NCI-H128 (cell line): ENCODE results near the gene CPB2.

ENCODE experiments used
- DNase-seq: peaks from one replicate; lab custom pipeline; 2025; ENCODE audit not compliant: unreplicated experiment; lab: John Stamatoyannopoulos, UW

CPB2 gene

GRCh38 chr13:46127358-46128023 is 22.7 kb upstream of the CPB2 start:
- DNase-seq, result no peak

- DNase-seq, result peak; percentile 32
These were observed 21.9 kb upstream of the CPB2 start for GRCh38 chr13:46126552-46127357.

GRCh38 chr13:46126056-46126455 is 21.2 kb upstream of the CPB2 start:
- no peak for DNase-seq

DNA sequence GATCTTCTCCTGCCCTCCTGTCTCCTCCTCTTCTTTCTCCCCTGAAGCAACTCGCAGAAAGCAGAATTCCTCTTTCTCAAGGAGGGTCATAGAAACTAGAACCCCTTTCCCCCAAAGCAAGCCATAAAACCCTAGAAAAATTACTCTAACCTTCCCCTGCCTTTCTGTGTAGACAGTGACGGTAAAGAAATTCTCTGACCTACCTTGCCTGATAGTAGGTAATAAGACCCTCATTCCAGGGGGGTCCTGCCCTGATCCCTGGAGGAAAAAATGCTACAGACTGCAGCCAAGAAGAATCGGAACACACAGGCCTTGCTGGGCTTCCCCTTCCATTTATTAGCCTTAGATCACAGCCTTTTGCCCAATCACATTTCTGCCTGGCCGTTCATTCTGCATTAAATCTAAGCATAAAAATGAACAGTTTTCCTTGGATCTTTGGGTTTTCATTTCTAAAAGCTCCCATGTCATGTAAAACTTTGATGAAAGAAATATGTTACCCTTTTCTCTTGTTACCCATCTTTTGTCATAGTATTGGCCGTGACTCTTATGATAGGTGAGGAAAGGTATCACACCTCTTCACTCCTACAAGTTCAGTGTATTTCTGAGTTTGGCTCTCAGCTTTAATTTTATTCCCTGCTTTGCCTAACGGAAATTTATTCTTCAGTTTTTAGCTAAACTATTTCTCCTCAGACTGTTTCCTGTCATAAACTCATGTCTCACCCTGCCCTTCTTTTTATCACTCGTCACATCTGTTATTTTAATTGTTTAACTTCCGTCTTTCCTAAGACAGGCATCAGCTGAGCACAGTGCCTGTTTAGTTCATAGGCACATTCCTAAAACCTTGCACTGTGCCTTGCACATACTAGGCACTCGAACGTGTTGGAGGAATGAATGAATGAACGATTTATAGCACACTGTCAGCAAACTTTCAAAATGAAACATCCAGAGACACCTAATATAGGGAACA is 20.4 kb upstream of the CPB2 start:
- no peak for DNase-seq

DNA sequence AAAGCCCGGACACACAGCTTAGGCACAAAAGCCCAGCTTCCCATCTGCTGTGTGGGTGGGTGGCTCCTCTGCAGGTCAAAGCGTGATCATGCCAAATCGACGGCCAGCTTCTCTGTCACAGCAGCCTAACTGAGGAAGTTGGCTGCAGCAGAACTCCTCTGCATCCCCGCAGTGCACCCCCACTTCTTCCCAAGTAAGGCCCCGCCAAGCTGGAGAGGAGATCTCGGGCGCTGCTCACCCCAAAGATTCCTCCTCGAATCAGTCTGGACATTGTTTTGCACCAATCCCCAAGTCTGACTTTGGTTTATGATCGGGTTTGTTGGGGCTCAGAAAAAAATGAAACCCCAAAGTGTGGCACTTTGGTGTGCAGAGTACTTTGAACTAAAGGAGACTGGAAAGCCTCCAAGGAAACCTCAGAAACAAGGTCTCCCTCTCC is 19.7 kb upstream of the CPB2 start:
- DNase-seq, result no peak

GRCh38 chr13:46122304-46122703 is 17.5 kb upstream of the CPB2 start:
- no peak for DNase-seq

DNA sequence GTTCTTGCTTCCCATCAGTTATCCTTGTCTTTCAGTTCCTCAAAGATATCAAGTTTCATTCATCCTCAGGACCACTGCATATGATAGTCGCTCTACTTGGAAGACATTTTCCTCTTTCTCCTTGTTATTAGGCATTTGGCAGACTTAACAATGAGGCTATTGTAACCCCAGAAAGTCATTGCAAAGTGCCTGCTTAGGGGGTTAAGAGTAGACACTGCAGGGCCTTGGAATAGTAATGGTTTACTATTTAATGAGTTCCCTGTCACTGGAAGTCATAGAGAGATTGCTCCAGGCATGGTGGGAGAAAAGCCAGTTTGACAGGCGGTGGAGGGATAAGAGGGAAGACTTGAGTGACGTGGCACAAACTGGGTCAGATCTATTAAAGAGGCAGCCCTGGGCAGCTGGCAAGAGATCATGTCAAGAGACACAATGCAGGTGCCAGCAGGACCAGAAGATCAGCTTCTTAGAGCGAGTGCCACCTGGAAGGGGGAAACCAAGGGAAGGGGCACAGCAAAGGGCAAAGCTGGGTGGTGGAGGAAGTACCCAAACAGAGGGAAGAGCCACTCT is 16.8 kb upstream of the CPB2 start:
- DNase-seq, result no peak

DNA sequence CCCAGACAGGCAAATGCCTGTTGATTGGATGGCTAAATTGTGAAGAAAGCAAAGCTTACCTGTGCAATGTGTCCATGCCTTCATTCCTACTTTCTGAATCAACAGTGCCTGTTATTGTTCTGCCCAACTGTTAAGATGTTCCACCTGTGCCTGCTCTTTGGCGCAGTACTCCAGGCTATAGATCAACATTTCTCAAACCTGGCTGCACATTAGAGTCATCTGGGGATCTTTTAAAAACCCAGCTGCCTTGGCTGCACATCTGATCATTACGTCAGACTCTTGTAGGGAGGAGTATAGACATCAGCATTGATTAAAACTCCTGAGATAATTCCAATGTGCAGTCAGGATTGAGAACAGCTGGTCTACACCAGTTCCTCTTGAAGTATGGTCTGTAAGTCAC is 16.2 kb upstream of the CPB2 start:
- no peak for DNase-seq

GRCh38 chr13:46119883-46120614 is 15.2 kb upstream of the CPB2 start:
- DNase-seq, result no peak

DNA sequence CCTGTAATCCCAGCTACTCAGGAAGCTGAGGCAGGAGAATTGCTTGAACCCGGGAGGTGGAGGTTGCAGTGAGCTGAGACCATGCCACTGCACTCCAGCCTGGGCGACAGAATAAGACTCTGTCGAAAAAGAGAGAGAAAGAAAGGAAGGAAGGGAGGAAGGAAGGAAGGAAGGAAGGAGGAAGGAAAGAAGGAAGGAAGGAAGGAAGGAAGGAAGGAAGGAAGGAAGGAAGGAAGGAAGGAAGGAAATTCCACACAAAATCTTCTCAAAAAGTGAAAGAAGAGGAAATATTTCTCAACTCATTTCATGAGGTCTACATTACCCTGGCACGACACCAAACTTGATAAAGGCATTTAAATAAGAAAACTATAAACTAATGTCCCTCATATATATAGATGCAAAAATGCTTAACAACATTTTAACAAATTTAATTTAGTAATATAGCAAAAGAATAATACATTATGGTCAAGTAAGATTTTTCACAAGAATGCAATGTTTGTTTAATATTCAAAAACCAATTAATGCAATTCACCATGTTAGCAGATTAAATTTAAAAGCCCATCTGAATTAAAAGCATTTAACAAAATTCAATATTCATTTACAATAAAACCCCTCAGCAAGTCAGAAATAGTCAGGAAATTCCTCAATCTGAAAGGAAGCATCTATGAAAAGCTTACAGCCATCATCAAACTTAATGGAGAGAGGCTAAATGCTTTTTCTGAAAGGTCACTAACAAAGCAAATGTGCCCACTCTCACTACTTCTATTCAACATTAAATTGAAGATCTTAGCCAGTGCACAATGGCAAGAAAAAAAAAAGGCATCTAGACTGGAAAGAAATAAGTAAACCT is 12.0 kb upstream of the CPB2 start:
- DNase-seq, result no peak

DNA sequence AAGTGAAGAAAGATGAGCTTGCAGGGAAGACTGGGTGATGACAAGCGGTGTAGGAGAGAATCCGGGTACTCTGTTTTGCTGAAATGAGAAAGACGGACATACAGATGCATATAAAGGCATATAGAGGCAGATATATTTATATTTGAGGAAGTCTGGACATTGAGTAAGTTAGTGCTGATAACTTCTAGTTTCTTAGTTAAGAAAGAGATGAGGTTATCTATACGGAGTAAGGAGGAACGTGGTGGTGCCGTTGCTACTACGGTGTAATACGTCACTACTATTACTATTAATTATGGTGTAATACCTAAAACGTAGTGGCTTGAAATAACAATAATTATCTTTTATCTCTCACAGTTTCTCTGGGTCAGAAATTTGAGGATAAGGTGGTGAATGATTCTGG is 9.8 kb upstream of the CPB2 start:
- DNase-seq, result no peak

GRCh38 chr13:46113596-46113995 is 8.8 kb upstream of the CPB2 start:
- no peak for DNase-seq

- DNase-seq, result no peak
These were observed 6.3 kb upstream of the CPB2 start for GRCh38 chr13:46111151-46111550.

DNA sequence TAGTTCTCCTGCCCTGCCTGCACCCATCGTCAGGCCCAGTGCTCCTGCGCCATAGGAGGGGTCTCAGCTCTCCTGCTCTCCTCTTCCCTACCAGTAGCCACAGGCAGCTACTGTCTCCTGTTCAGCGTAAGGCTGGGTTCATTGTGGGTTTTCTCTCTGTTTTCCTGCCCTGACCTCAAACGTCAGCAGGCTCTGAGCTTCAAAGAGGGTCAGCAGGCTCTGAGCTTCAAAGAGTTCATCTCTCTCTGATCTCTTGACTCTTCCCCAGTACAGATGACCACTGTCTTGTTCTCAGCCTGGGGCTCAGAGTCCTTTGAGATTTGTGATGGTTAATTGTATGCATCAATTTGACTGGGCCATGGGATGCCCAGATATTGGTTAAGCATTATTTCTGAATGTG is 4.6 kb upstream of the CPB2 start:
- DNase-seq, result no peak

GRCh38 chr13:46106839-46107371 is 2.1 kb upstream of the CPB2 start:
- no peak for DNase-seq

DNA sequence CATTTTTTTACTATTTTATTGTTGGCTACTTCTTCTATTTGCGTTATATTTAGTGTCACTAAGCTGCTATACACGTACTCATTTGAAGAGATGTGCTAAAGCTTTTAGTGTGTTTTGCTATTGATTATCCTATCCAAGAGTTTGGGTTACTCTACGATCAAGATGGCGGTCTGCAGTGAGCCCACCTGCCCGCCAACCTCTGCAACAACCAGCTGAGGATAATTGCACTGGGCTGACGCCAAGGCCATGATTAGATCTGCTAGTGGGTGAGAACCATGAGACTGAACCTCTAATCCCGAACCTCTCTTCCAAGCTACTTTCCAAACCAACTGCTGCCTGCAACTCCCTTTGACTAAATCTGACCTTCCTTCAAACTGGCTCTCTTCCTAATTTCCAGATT is 1.8 kb downstream of the CPB2 start:
- DNase-seq, result no peak

DNA sequence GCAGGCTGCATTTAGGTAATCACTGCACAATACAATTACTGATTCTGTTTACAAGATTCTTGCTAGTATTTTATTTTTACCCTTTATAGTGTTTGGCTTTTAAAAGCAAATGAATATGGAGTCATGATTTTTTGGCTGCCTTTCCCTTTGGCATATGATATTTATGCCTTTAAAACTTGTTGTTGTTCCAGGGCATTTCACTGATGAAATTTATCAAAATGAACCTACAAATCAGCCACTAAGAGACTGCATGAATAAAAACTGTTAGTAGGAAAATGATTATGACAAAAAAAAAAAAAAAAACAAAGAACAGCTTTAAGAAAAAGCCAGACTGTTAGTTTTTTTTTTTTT is 2.6 kb downstream of the CPB2 start:
- DNase-seq, result no peak

- DNase-seq, result no peak
These were observed 3.2 kb downstream of the CPB2 start for GRCh38 chr13:46101484-46102254.

GRCh38 chr13:46101002-46101401 is 3.8 kb downstream of the CPB2 start:
- no peak for DNase-seq
